ENCODE measurements around the gene MROH7.

Gene MROH7

GRCh38 chr1:54640863-54641836 lies at the start of gene MROH7:
Gene MROH7, plus strand, starts transcription at chr1:54641786. Its CDS starts 11,141 bp downstream, at chr1:54652927.
- Histone ChIP-seq H3K4me1 (ENCODE audit: insufficient read depth, insufficient read length) (no peaks in the 10 kb centered on the region), H3K36me3 (ENCODE audit: insufficient read depth, insufficient read length, low read length) (no peaks in the 10 kb centered on the region), H3K27me3 (ENCODE audit: insufficient read depth, insufficient read length) (no peaks in the 10 kb centered on the region), H3K9ac (ENCODE audit: insufficient read length, low read depth) (no peak within 1 kb of the TSS), H3K9me3 (ENCODE audit: insufficient read depth, low read length) (peaks cover 18% of the 10 kb centered on the region), H3K4me3 (ENCODE audit: insufficient read length, low read depth) (no peak within 1 kb of the TSS)
- DNase-seq (ENCODE audit: low read depth, low spot score) = no peak
- TF ChIP-seq YY1 (IDR thresholded peaks at IDR 0.05; ENCODE audit: insufficient read depth, insufficient read length) (no peak), SUZ12 (IDR thresholded peaks at IDR 0.05; ENCODE audit: extremely low read depth, insufficient read depth, insufficient read length) (no peak), ZNF274 (IDR thresholded peaks at IDR 0.05; ENCODE audit: low read depth, low read length) (no peak)

GRCh38 chr1:54593571-54594160 lies 47.9 kb upstream of the MROH7 start:
- no peak overlapping the region for H3K9ac ChIP-seq (ENCODE audit: insufficient read length, low read depth)
- no peak for TF ChIP-seq SUZ12 (IDR thresholded peaks at IDR 0.05; ENCODE audit: extremely low read depth, insufficient read depth, insufficient read length)
- no peak for TF ChIP-seq ZNF274 (IDR thresholded peaks at IDR 0.05; ENCODE audit: low read depth, low read length)
- TF ChIP-seq YY1 (IDR thresholded peaks at IDR 0.05; ENCODE audit: insufficient read depth, insufficient read length) = no peak
- no peaks in the 10 kb centered on the region for H3K27me3 ChIP-seq (ENCODE audit: insufficient read depth, insufficient read length)
- no peaks in the 10 kb centered on the region for H3K36me3 ChIP-seq (ENCODE audit: insufficient read depth, insufficient read length, low read length)
- H3K9me3 ChIP-seq (ENCODE audit: insufficient read depth, low read length) = no peaks in the 10 kb centered on the region
- peaks cover 23% of the 10 kb centered on the region for H3K4me1 ChIP-seq (ENCODE audit: insufficient read depth, insufficient read length)
- no peak overlapping the region for H3K4me3 ChIP-seq (ENCODE audit: insufficient read length, low read depth)
- no peak for DNase-seq (ENCODE audit: low read depth, low spot score)

- Histone ChIP-seq H3K4me3 (ENCODE audit: insufficient read length, low read depth) (no peak overlapping the region), H3K27me3 (ENCODE audit: insufficient read depth, insufficient read length) (no peaks in the 10 kb centered on the region), H3K9me3 (ENCODE audit: insufficient read depth, low read length) (no peaks in the 10 kb centered on the region), H3K36me3 (ENCODE audit: insufficient read depth, insufficient read length, low read length) (no peaks in the 10 kb centered on the region), H3K9ac (ENCODE audit: insufficient read length, low read depth) (no peak overlapping the region), H3K4me1 (ENCODE audit: insufficient read depth, insufficient read length) (peaks cover 23% of the 10 kb centered on the region)
- DNase-seq (ENCODE audit: low read depth, low spot score) = no peak
- TF ChIP-seq ZNF274 (IDR thresholded peaks at IDR 0.05; ENCODE audit: low read depth, low read length) (no peak), SUZ12 (IDR thresholded peaks at IDR 0.05; ENCODE audit: extremely low read depth, insufficient read depth, insufficient read length) (no peak), YY1 (IDR thresholded peaks at IDR 0.05; ENCODE audit: insufficient read depth, insufficient read length) (no peak)
Observed at GRCh38 chr1:54594463-54594862, 47.1 kb upstream of the MROH7 start.

GRCh38 chr1:54595956-54596498 lies 45.6 kb upstream of the MROH7 start:
- no peaks in the 10 kb centered on the region for H3K36me3 ChIP-seq (ENCODE audit: insufficient read depth, insufficient read length, low read length)
- no peak for DNase-seq (ENCODE audit: low read depth, low spot score)
- H3K4me1 ChIP-seq (ENCODE audit: insufficient read depth, insufficient read length) = peaks cover 23% of the 10 kb centered on the region
- TF ChIP-seq YY1 (IDR thresholded peaks at IDR 0.05; ENCODE audit: insufficient read depth, insufficient read length) (no peak), SUZ12 (IDR thresholded peaks at IDR 0.05; ENCODE audit: extremely low read depth, insufficient read depth, insufficient read length) (no peak), ZNF274 (IDR thresholded peaks at IDR 0.05; ENCODE audit: low read depth, low read length) (no peak)
- no peak overlapping the region for H3K9ac ChIP-seq (ENCODE audit: insufficient read length, low read depth)
- H3K27me3 ChIP-seq (ENCODE audit: insufficient read depth, insufficient read length) = no peaks in the 10 kb centered on the region
- H3K9me3 ChIP-seq (ENCODE audit: insufficient read depth, low read length) = no peaks in the 10 kb centered on the region
- H3K4me3 ChIP-seq (ENCODE audit: insufficient read length, low read depth) = no peak overlapping the region

GRCh38 chr1:54596756-54597155 lies 44.8 kb upstream of the MROH7 start:
- no peak overlapping the region for H3K9ac ChIP-seq (ENCODE audit: insufficient read length, low read depth)
- DNase-seq (ENCODE audit: low read depth, low spot score) = no peak
- no peaks in the 10 kb centered on the region for H3K27me3 ChIP-seq (ENCODE audit: insufficient read depth, insufficient read length)
- no peaks in the 10 kb centered on the region for H3K36me3 ChIP-seq (ENCODE audit: insufficient read depth, insufficient read length, low read length)
- no peak overlapping the region for H3K4me3 ChIP-seq (ENCODE audit: insufficient read length, low read depth)
- TF ChIP-seq SUZ12 (IDR thresholded peaks at IDR 0.05; ENCODE audit: extremely low read depth, insufficient read depth, insufficient read length) (no peak), YY1 (IDR thresholded peaks at IDR 0.05; ENCODE audit: insufficient read depth, insufficient read length) (no peak), ZNF274 (IDR thresholded peaks at IDR 0.05; ENCODE audit: low read depth, low read length) (no peak)
- no peaks in the 10 kb centered on the region for H3K9me3 ChIP-seq (ENCODE audit: insufficient read depth, low read length)
- H3K4me1 ChIP-seq (ENCODE audit: insufficient read depth, insufficient read length) = peaks cover 24% of the 10 kb centered on the region

GRCh38 chr1:54597455-54598030 lies 44.0 kb upstream of the MROH7 start:
- H3K27me3 ChIP-seq (ENCODE audit: insufficient read depth, insufficient read length) = no peaks in the 10 kb centered on the region
- TF ChIP-seq YY1 (IDR thresholded peaks at IDR 0.05; ENCODE audit: insufficient read depth, insufficient read length) (no peak), SUZ12 (IDR thresholded peaks at IDR 0.05; ENCODE audit: extremely low read depth, insufficient read depth, insufficient read length) (no peak), ZNF274 (IDR thresholded peaks at IDR 0.05; ENCODE audit: low read depth, low read length) (no peak)
- no peaks in the 10 kb centered on the region for H3K36me3 ChIP-seq (ENCODE audit: insufficient read depth, insufficient read length, low read length)
- no peak overlapping the region for H3K4me3 ChIP-seq (ENCODE audit: insufficient read length, low read depth)
- peaks cover 27% of the 10 kb centered on the region for H3K4me1 ChIP-seq (ENCODE audit: insufficient read depth, insufficient read length)
- H3K9ac ChIP-seq (ENCODE audit: insufficient read length, low read depth) = no peak overlapping the region
- no peaks in the 10 kb centered on the region for H3K9me3 ChIP-seq (ENCODE audit: insufficient read depth, low read length)
- DNase-seq (ENCODE audit: low read depth, low spot score) = no peak

All from NT2/D1 (cell line).